ENCODE measurements around the gene SAMD9L. TPM values are rescaled to one million over a fixed set of nuclear protein-coding genes. Genes with fewer than 3 reads are reported as not detected.

The SAMD9L gene
- total RNA-seq (1 to 10 TPM; 1.9 to 3.6 (median 2.9) TPM), polyA plus RNA-seq (1 to 10 TPM in 2 of 3 donors, under 1 TPM in 1; 0.76 to 1.9 (median 1.5) TPM)
- long read RNA-seq, donor 1, result 0 reads
- long read RNA-seq, donor 2, result 0 reads

- Histone ChIP-seq H3K36me3 (ENCODE audit: insufficient read depth in 1 of 2, low read depth in 1 of 2) (peaks cover 3 to 5% of the 10 kb centered on the region in 2 donors), H3K27ac (peak within 1 kb of the TSS; percentile 11), H3K27me3 (ENCODE audit: insufficient read depth in 3 of 3, low read length in 2 of 3) (no peaks in the 10 kb centered on the region), H3K4me3 (peak within 1 kb of the TSS; percentile 54), H3K4me1 (peaks cover 15% of the 10 kb centered on the region), H3K9me3 (no peaks in the 10 kb centered on the region)
- ATAC-seq (peak in 1 of 4 donors; percentile 55), DNase-seq (no peak)
- intact Hi-C loops (cut with DNase I), result no loop called here
- TF ChIP-seq, protein P1, sequence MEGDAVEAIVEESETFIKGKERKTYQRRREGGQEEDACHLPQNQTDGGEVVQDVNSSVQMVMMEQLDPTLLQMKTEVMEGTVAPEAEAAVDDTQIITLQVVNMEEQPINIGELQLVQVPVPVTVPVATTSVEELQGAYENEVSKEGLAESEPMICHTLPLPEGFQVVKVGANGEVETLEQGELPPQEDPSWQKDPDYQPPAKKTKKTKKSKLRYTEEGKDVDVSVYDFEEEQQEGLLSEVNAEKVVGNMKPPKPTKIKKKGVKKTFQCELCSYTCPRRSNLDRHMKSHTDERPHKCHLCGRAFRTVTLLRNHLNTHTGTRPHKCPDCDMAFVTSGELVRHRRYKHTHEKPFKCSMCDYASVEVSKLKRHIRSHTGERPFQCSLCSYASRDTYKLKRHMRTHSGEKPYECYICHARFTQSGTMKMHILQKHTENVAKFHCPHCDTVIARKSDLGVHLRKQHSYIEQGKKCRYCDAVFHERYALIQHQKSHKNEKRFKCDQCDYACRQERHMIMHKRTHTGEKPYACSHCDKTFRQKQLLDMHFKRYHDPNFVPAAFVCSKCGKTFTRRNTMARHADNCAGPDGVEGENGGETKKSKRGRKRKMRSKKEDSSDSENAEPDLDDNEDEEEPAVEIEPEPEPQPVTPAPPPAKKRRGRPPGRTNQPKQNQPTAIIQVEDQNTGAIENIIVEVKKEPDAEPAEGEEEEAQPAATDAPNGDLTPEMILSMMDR (IDR thresholded peaks at IDR 0.05), result no peak
- WGBS, 3 donors, result 13 to 21% (median 13%) methylated on average over 2 of the region's 2 CpGs
These were observed at the start of gene SAMD9L for GRCh38 chr7:93148144-93148543. Gene SAMD9L (minus strand): TSS chr7:93148385. CDS start chr7:93135971, 12,414 bp downstream.

- no peaks in the 10 kb centered on the region for H3K9me3 ChIP-seq
- no peaks in the 10 kb centered on the region for H3K36me3 ChIP-seq (ENCODE audit: insufficient read depth in 1 of 2, low read depth in 1 of 2)
- no peaks in the 10 kb centered on the region for H3K27me3 ChIP-seq (ENCODE audit: insufficient read depth in 3 of 3, low read length in 2 of 3)
- no peak for ATAC-seq
- no peak overlapping the region for H3K4me3 ChIP-seq
- DNase-seq, result no peak
- TF ChIP-seq, protein P1 (IDR thresholded peaks at IDR 0.05), result no peak
- H3K27ac ChIP-seq, result no peak overlapping the region
- no peaks in the 10 kb centered on the region for H3K4me1 ChIP-seq
- intact Hi-C loops (cut with DNase I), result no loop called here
- 84 to 87% (median 84%) methylated on average over 2 of the region's 2 CpGs for WGBS, 3 donors
These were observed 48.2 kb upstream of the SAMD9L start for GRCh38 chr7:93196336-93196735.

DNA sequence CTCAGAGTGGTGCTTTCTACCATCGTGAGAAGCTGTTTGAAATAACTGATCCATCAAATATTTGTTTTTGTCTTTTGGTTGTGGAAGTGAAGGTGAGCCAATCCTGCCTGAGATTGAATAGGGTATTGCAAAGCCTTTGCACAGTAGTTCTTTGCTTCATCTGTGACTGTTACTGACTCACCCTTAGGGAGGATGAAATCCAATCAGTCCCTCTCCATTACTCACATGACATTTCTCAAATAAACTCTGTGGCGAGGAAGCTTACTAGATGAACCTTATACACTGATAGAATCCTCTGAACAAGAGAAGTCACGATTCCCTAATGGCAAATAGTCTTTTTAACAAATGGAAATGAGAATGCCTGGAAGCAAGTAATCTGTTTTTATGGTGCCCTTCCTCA is 46.2 kb upstream of the SAMD9L start:
- Histone ChIP-seq H3K9me3 (no peaks in the 10 kb centered on the region), H3K4me1 (no peaks in the 10 kb centered on the region), H3K27me3 (ENCODE audit: insufficient read depth in 3 of 3, low read length in 2 of 3) (no peaks in the 10 kb centered on the region), H3K4me3 (no peak overlapping the region), H3K36me3 (ENCODE audit: insufficient read depth in 1 of 2, low read depth in 1 of 2) (no peaks in the 10 kb centered on the region), H3K27ac (no peak overlapping the region)
- no peak for DNase-seq
- 49 to 57% (median 56%) methylated on average over 3 of the region's 3 CpGs for WGBS, 3 donors
- TF ChIP-seq, protein P1 (IDR thresholded peaks at IDR 0.05), result no peak
- intact Hi-C loops (cut with DNase I), result no loop called here
- ATAC-seq, result no peak

DNA sequence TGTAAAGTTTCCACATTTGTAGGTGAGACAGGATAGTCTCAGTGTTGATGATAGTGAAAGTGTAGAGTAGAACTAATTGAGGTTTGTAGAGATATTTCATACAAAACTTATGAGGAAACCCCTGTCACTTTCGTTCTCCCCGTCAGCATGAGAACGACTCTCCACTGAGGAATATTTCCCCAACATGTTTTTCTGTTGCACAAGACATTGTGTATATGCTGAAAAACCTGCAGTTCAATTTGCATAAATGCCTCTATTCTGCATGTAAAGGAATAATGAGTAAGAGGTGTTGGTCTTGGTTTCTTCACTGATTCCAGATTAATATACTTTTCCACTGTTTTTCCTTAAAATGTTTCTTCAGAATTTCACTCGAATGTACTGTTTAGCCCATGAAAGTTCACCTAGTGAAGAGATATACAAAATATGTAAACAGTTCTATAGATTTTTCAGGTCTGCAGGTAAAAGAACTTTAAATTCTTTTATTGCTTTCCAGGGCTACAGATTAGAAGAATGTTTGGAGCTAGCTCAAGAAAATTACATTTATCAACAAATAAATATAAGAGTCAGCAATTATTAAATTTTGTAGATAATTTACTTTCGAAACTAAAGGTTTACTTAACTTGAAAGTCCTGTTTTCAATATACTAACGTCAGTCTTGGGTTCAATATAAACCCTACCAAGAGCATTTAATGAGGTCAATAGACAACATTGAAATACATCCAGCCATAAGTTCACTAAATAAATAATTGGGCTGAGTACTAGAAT is 40.9 kb upstream of the SAMD9L start:
- 69 to 77% (median 75%) methylated on average over 6 of the region's 6 CpGs for WGBS, 3 donors
- Histone ChIP-seq H3K4me1 (no peaks in the 10 kb centered on the region), H3K36me3 (ENCODE audit: insufficient read depth in 1 of 2, low read depth in 1 of 2) (no peaks in the 10 kb centered on the region), H3K9me3 (no peaks in the 10 kb centered on the region), H3K27ac (no peak overlapping the region), H3K27me3 (ENCODE audit: insufficient read depth in 3 of 3, low read length in 2 of 3) (peaks cover 0 to 3% (median 0%) of the 10 kb centered on the region in 3 donors), H3K4me3 (no peak overlapping the region)
- no peak for ATAC-seq
- TF ChIP-seq, protein P1 (IDR thresholded peaks at IDR 0.05), result no peak
- intact Hi-C loops (cut with DNase I), result no loop called here
- DNase-seq, result no peak
